Subcutaneous adipose tissue (tissue), 4 donors: ENCODE data around the gene TMEM161B. TPM values are rescaled to one million over a fixed set of nuclear protein-coding genes. Genes with fewer than 3 reads are reported as not detected.

ENCODE experiments used
- small RNA-seq: library from RNA; depleted of rRNA; stranded (forward); fragments of <200 nt; gene quantifications from one replicate; pipeline ENCODE3, GENCODE V24; 2016
- total RNA-seq, 4 donors: library from RNA; depleted of rRNA; stranded (reverse); fragments of >200 nt; gene quantifications; one replicate each; pipeline ENCODE4 v1.1.0, GENCODE V29; 2016
- TF ChIP-seq, protein P1 (sequence below): fragments of 450-650 bp; IDR thresholded peaks from one replicate; pipeline ENCODE4 v1.5.1; 2016; ENCODE audit warnings: low read depth, mild to moderate bottlenecking, control low read depth, antibody characterized with exemption, moderate library complexity

Gene TMEM161B
- total RNA-seq, 4 donors from 2014 or later = 11.3 to 16.8 (median 14.7) TPM

DNA sequence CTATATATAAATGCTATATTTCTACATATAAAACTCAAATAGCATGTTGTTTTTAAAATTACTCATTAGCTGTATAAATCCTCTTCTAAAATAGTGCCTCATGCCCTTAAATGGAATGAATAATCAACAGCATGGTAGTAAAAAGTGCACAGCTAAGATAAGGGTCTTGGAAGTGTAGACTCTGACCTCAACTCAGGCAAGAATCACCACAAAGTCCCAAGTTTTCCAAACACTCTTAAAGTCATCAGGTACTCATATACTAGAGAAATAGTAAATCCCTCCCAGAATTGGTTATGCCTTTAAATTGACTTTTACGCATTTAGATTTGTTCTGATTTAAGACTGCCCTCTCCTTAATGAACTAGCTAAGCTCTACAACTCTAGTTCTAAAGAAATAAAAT lies 113.8 kb downstream of the TMEM161B start:
- TF ChIP-seq, protein P1, sequence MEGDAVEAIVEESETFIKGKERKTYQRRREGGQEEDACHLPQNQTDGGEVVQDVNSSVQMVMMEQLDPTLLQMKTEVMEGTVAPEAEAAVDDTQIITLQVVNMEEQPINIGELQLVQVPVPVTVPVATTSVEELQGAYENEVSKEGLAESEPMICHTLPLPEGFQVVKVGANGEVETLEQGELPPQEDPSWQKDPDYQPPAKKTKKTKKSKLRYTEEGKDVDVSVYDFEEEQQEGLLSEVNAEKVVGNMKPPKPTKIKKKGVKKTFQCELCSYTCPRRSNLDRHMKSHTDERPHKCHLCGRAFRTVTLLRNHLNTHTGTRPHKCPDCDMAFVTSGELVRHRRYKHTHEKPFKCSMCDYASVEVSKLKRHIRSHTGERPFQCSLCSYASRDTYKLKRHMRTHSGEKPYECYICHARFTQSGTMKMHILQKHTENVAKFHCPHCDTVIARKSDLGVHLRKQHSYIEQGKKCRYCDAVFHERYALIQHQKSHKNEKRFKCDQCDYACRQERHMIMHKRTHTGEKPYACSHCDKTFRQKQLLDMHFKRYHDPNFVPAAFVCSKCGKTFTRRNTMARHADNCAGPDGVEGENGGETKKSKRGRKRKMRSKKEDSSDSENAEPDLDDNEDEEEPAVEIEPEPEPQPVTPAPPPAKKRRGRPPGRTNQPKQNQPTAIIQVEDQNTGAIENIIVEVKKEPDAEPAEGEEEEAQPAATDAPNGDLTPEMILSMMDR = no peak

DNA sequence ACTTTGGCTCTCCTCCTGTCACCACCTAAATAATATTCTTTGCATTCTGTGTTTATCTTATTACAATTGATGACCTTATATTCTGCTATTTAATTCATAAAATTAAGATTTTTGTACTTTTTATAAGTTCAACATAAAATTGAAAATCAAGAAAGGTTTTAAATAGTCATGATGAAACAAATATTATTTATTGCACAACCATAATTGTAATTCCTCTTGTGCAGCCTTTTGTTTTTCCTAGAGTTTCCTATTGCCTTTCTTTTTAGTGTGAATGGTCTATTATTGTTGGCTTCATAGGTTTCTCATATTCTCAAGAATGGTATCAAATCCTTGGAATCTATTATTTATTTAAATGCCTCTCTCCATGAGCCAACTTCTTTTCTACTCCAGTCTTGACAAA lies 117.9 kb downstream of the TMEM161B start:
- TF ChIP-seq, protein P1 = no peak

DNA sequence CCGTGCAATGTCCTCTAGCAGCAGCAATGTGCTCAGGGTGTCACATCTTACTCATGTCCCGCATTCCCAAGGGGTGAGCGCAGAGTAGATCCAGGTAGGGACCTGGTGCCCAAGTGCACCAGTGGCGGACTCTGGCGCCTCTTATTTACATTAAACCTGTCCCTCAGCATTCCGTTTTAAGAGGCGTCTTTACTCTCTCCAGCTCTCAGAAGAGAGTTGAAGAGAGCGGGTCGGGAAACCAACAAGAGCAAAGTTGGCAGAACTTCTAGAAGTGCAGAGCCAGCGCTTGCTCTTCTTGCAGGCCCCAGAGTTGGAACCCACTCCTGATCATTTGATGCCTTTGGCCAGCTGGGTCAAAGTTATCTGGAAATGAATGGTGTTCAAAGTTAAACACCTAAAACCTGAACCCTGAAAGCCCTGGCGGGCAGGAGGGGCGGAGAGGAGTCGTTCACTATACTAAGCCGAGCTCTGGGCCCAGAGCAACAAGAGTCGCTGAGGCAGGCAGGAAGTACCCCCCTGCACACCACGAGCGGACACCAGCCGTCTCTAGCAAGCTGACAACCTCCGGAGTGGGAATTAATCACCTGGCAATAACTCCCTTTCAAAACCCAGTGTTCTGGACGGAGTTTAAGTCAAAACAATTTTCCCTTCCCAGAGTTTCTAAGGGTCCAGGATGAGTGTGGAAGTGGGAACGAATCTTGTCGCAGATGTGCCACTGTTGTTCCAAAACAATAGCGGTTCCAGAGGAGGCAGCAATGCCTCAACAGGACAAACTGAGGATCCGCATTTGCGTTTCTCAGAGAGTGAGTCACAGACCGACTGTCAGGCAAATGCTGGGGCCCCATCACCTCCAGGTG lies 122.8 kb downstream of the TMEM161B start:
- TF ChIP-seq, protein P1 = no peak

DNA sequence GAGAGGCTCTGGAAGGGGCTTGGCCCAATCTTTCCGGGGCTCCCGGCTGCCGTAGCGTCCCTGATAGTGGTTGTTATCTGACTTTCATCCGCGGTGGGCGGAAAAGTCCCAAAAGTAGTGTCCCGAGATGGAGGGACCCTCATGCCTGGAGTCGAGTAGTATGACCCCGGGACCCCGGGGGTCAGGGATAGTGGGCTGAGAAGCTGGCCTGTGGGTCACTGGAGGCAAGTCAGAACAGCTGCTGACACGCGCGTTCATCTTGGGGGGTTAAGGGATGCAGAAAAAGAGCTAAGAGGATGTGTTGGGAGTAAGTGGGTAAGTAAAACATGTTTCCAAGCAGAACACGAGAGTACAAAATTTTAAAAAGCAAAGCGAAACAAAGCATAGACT lies 123.4 kb downstream of the TMEM161B start:
- TF ChIP-seq, protein P1 = no peak

Small RNAs within 50 kb of the gene (small RNA-seq; reads per million reads assigned to genes)
- gene RNA5SP187 = not detected
